ENCODE measurements around the gene SKIC8.
"Not testable (repeated sequence)": the region's sequence is repeated elsewhere in the genome, so short reads cannot be mapped to it uniquely, and the experiment has no call there.

SKIC8 gene

GRCh38 chr15:78249131-78249530 lies 50.3 kb downstream of the SKIC8 start:
- no peak for DNase-seq

DNA sequence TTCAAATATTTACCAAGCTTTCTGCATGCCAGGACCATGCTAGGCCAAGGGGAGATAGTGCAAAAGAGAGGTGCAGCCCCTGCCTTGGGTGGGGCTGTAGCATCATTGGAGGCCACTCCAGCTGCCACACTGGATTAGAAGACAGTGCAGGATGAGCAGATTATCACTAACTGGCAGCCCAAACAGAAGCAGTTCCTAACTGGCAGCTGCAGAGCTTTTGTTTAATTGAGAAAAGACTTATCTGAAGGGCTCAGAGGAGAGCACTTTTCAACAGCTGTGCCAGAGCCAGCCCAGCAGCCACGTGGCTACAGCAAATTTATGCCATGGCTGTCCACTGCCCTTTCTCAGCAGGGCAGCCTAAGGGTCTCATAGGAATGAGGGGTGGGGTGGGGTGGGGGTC lies 51.5 kb downstream of the SKIC8 start:
- DNase-seq: no peak

DNA sequence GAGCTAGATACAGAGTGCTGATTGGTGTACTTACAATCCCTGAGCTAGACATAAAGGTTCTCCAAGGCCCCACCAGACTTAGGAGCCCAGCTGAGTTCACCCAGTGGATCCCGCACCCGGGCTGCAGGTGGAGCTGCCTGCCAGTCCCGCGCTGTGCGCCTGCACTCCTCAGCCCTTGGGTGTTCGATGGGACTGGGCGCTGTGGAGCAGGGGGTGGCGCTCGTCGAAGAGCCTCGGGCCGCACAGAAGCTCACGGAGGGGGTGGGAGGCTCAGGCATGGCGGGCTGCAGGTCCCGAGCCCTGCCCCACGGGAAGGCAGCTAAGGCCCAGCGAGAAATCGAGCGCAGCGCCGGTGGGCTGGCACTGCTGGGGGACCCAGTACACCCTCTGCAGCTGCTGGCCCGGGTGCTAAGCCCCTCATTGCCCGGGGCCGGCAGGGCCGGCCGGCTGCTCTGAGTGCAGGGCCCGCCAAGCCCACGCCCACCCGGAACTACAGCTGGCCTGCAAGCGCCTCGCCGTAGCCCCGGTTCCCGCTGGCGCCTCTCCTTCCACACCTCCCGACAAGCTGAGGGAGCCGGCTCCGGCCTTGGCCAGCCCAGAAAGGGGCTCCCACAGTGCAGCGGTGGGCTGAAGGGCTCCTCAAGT lies 53.3 kb downstream of the SKIC8 start:
- not testable (repeated sequence) for DNase-seq

GRCh38 chr15:78245392-78245791 lies 54.0 kb downstream of the SKIC8 start:
- not testable (repeated sequence) for DNase-seq

- no peak for DNase-seq
These were observed 54.5 kb downstream of the SKIC8 start for GRCh38 chr15:78244893-78245292.

DNA sequence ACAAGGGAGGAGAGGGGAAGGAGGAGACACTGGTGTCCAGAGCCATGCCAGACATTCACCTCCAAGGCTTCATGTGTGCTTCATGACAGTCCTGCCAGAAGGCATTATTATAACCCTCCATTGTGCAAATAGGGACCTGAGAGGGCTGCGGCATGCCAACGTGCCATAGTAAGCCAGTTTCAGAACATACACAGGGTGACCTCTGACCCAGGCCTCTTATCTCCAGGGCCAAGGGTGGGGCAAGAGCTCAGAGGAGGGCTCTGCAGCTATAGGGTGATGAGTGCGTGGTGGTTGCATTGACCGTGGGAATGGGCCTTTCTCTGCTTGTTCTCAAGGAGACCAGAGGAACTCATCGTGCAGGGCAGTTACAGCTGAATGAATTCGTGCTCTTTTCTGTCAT lies 55.3 kb downstream of the SKIC8 start:
- DNase-seq: no peak

DNA sequence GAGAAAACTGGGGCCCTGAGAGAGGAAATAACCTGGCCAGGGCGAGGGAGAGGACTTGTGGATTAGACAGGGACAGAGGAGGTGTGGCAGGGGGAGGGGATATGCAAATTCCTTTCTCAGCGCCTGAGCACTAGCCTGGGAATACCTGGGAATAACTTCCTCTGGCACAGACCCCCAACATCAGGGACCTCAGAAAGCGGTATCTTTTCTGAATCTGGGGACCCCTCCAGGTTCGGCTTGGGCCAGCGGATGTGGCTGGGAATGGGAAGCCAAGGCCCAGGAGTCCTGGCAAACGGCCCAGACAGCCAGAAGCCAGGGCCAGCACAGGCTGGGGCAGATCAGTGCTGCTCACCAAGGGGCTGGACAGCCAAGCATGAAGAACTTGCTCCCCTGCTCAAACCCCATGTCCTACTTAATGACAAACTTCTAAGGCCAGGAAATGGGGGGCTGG lies 55.9 kb downstream of the SKIC8 start:
- DNase-seq: no peak

DNA sequence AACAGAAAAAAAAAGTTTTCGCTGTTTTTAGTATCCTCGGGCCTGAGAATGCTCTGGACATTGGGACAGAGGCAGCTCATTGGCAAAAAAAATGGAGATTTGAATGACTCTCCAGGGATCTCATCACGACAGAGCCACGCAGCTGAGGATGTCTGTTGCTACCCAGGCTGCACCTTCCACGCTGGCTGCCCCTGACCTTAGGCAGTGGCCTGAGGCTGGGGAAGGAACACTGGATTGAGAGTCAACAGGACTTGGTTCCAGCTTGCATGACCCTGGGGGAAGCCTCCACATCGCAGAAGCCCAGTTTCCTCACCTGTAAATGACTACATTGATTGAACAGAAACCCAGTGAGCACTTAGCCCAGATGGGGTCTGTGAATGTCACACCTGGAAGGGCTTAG lies 56.4 kb downstream of the SKIC8 start:
- no peak for DNase-seq

- no peak for DNase-seq
These were observed 57.3 kb downstream of the SKIC8 start for GRCh38 chr15:78242128-78242527.

DNA sequence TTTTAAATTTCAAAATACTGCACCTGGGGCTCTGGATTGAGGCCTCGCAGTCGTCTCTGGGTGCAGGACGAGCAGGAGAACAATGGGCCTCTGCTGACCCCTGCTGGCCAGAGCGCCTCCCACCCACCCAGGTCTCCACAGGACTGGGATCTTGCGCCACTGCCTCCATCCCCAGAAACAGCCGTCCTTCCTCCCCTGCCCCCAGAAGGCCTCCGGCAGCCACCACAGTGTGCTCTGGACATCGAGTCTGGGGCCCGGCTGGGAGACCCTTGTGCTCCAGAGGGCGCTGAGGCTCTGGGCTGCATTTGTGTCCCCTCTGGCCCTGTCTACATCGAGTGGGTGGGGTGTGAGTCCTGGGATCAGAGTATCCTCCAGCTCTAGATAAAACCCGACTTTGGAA lies 58.4 kb downstream of the SKIC8 start:
- DNase-seq: no peak

- DNase-seq: no peak
These were observed 59.6 kb downstream of the SKIC8 start for GRCh38 chr15:78239811-78240210.

GRCh38 chr15:78237146-78237545 lies 62.3 kb downstream of the SKIC8 start:
- DNase-seq: no peak

DNA sequence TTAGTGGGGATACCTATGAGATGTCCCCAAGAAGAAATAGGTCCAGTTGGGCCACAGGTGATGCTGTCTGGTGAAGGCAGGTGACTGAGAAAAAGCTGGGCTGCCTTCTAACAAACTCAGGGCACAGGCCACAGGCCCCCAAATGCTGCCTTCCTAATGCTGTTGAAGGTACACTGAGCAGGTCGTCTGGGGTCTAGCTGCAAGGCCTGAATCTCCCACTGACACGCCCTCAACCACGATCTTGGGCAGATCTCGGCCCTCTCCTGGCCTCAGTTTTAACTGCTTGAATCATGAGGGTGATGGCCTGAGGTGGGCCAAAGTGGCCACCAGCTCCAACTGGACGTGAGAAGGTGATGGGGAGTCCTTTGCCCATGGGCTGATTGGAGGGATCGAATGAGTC lies 62.9 kb downstream of the SKIC8 start:
- no peak for DNase-seq

DNA sequence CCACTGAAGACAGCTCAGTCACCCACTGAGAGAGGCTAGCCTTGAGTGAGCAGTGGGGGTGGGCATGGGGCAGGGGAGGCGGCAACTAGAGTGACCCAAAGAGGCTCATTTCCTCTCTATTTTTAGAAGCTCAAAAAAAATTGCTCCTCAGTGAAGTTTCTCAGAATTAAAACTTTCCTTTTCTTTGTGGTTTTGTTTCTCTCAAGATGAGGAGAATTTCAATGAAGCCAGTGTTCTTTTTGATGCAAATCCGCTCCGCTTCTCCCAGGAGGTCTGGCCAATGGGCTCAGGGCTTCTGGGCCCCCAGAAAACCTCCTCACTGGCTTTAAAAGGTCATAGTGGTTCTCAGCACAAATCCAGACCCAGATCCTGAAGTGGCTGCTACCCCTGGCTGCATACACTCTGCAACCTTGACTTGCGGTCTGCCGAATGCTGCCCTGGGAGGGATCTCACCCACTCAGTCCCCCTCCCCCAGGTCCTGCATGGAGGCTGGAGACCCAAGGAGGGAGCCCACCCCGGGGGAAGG lies 64.8 kb downstream of the SKIC8 start, which contains the start of gene ACSBG1:
Gene ACSBG1, minus strand, starts transcription at position 51 of the 526 bp plus-strand sequence. CDS start 64 bp downstream, outside the sequence.
- no peak for DNase-seq

GRCh38 chr15:78233496-78233895 lies 65.9 kb downstream of the SKIC8 start:
- no peak for DNase-seq
